NT2/D1 (cell line): ENCODE results near the gene KIFC1.

Source experiments
- YY1 ChIP-seq: IDR thresholded peaks from 2 replicates; pipeline ENCODE4 v1.6.1; 2011; ENCODE audit not compliant: insufficient read length, insufficient read depth
- ZNF274 ChIP-seq: IDR thresholded peaks from 2 replicates; pipeline ENCODE4 v1.6.1; 2011; ENCODE audit warnings: mild to moderate bottlenecking, low read depth, low read length

GRCh38 chr6:33410711-33411631, 19.3 kb downstream of the KIFC1 start, which contains the start of gene PHF1:
- no peak for TF ChIP-seq YY1
- no peak for TF ChIP-seq ZNF274
